Mesenchymal stem cell (in vitro differentiated cells and primary cell): ENCODE data around the gene HIF1A.

ENCODE experiments used
- DNase-seq: peaks from one replicate; pipeline ENCODE4 v3.0.0-alpha.2; 2013
- H2AFZ ChIP-seq: one replicate; pipeline ENCODE4 v1.6.1; 2013; ENCODE audit warnings: low read depth, mild to moderate bottlenecking, control low read depth, inconsistent platforms, low read length, moderate library complexity
- H2AK5ac ChIP-seq: 2 replicates; pipeline ENCODE4 v1.6.1; 2013; ENCODE audit warnings: low read length, moderate library complexity, mild to moderate bottlenecking, inconsistent platforms; ENCODE audit not compliant: severe bottlenecking
- H2BK120ac ChIP-seq: one replicate; pipeline ENCODE4 v1.6.1; 2013; ENCODE audit warnings: low read depth, mild to moderate bottlenecking, inconsistent platforms, low read length, moderate library complexity
- H2BK12ac ChIP-seq, 2 experiments: one replicate each; pipeline ENCODE4 v1.6.1; 2013; ENCODE audit warnings: inconsistent platforms in 2 of 2, low read length in 2 of 2, mild to moderate bottlenecking in 2 of 2, moderate library complexity in 2 of 2, control low read depth in 1 of 2
- H2BK15ac ChIP-seq: one replicate; pipeline ENCODE4 v1.6.1; 2013; ENCODE audit warnings: mild to moderate bottlenecking, low read depth, inconsistent platforms; ENCODE audit not compliant: poor library complexity, severe bottlenecking
- H2BK5ac ChIP-seq: 2 replicates; pipeline ENCODE4 v1.6.1; 2013; ENCODE audit warnings: low read depth, mild to moderate bottlenecking, low read length, control low read depth, inconsistent platforms; ENCODE audit not compliant: poor library complexity, severe bottlenecking
- H3K14ac ChIP-seq, 2 experiments: one replicate each; pipeline ENCODE4 v1.6.1; 2013; ENCODE audit warnings: inconsistent platforms in 2 of 2, low read length in 2 of 2, control low read depth in 1 of 2, mild to moderate bottlenecking in 1 of 2, moderate library complexity in 1 of 2
- H3K18ac ChIP-seq, 2 experiments: one replicate each; pipeline ENCODE4 v1.6.1; 2013; ENCODE audit warnings: inconsistent platforms in 2 of 2, low read length in 2 of 2, control low read depth in 1 of 2, low read depth in 1 of 2, mild to moderate bottlenecking in 1 of 2
- H3K23ac ChIP-seq, 2 experiments: one replicate each; pipeline ENCODE4 v1.6.1; 2013; ENCODE audit warnings: inconsistent platforms in 2 of 2, low read length in 2 of 2, mild to moderate bottlenecking in 2 of 2, moderate library complexity in 2 of 2, control low read depth in 1 of 2
- H3K27ac ChIP-seq: 2 replicates; pipeline ENCODE4 v1.5.1; 2013; ENCODE audit warnings: mild to moderate bottlenecking, moderate library complexity, low read length, control low read depth, inconsistent platforms; ENCODE audit not compliant: poor library complexity, severe bottlenecking
- H3K27me3 ChIP-seq, 2 experiments: 2 replicates each; pipeline versions ENCODE4 v1.6.1 to v1.7.0; 2013; ENCODE audit warnings: low read length in 2 of 2, mild to moderate bottlenecking in 2 of 2, moderate library complexity in 2 of 2, control low read depth in 1 of 2, inconsistent platforms in 1 of 2; ENCODE audit not compliant: control insufficient read depth in 1 of 2, insufficient read depth in 1 of 2
- H3K36me3 ChIP-seq, 2 experiments: 2 replicates each; pipeline versions ENCODE4 v1.6.1 to v1.7.0; 2013; ENCODE audit warnings: low read length in 2 of 2, control low read depth in 1 of 2, inconsistent platforms in 1 of 2, low read depth in 1 of 2, mild to moderate bottlenecking in 1 of 2; ENCODE audit not compliant: insufficient read depth in 2 of 2, control insufficient read depth in 1 of 2
- H3K4ac ChIP-seq, 2 experiments: one replicate each; pipeline ENCODE4 v1.6.1; 2013; ENCODE audit warnings: inconsistent platforms in 2 of 2, low read length in 2 of 2, mild to moderate bottlenecking in 2 of 2, moderate library complexity in 2 of 2, control low read depth in 1 of 2, low read depth in 1 of 2
- H3K4me1 ChIP-seq: 2 replicates; pipeline ENCODE4 v1.6.1; 2013; ENCODE audit warnings: low read depth, low read length, control low read depth; ENCODE audit not compliant: control insufficient read depth, insufficient read depth
- H3K4me2 ChIP-seq: 2 replicates; pipeline ENCODE4 v1.6.1; 2013; ENCODE audit warnings: low read length, mild to moderate bottlenecking, inconsistent platforms; ENCODE audit not compliant: poor library complexity, severe bottlenecking
- H3K4me3 ChIP-seq, 2 experiments: 2 replicates each; pipeline versions ENCODE4 v1.5.1 to v1.7.0; 2013; ENCODE audit warnings: low read length in 2 of 2, mild to moderate bottlenecking in 2 of 2, control low read depth in 1 of 2, low read depth in 1 of 2; ENCODE audit not compliant: insufficient read depth in 1 of 2
- H3K79me1 ChIP-seq: replicated peaks from 2 replicates; pipeline ENCODE4 v1.6.1; 2013; ENCODE audit warnings: mild to moderate bottlenecking, control low read depth, low read length, inconsistent platforms; ENCODE audit not compliant: poor library complexity, severe bottlenecking
- H3K9ac ChIP-seq: 2 replicates; pipeline ENCODE4 v1.7.0; 2013; ENCODE audit warnings: mild to moderate bottlenecking, low read length, moderate library complexity
- H3K9me3 ChIP-seq: 2 replicates; pipeline ENCODE4 v1.7.0; 2013; ENCODE audit warnings: mild to moderate bottlenecking, low read length; ENCODE audit not compliant: control insufficient read depth
- H4K8ac ChIP-seq: one replicate; pipeline ENCODE4 v1.6.1; 2013; ENCODE audit warnings: inconsistent platforms, mild to moderate bottlenecking, low read length, moderate library complexity
- H4K91ac ChIP-seq: one replicate; pipeline ENCODE4 v1.6.1; 2013; ENCODE audit warnings: mild to moderate bottlenecking, low read length, inconsistent platforms
- WGBS: methylation state at CpG from one replicate; pipeline ENCODE4 v1.1.7; 2013; ENCODE audit warnings: mixed read lengths; 5-methylcytosine and 5-hydroxymethylcytosine counted together

Gene HIF1A

GRCh38 chr14:61712137-61712536 lies 16.8 kb downstream of the HIF1A start:
- H3K27me3 ChIP-seq: no peaks in the 10 kb centered on the region
- no peak overlapping the region for H2BK120ac ChIP-seq
- no peak overlapping the region for H2AK5ac ChIP-seq
- H3K36me3 ChIP-seq: peaks cover 0 to 2% of the 10 kb centered on the region in 2 experiments
- peak overlapping the region; percentile 8 for H3K9ac ChIP-seq
- peak overlapping the region in 1 of 2 experiments; percentile 32 for H3K14ac ChIP-seq
- peak overlapping the region; percentile 56 for H3K27ac ChIP-seq
- H3K9me3 ChIP-seq: no peaks in the 10 kb centered on the region
- 100% methylated on average over 1 of the region's 1 CpG for WGBS
- H2BK5ac ChIP-seq: no peak overlapping the region
- peak overlapping the region; percentile 49 for H3K4me2 ChIP-seq
- H3K23ac ChIP-seq: peak overlapping the region in 1 of 2 experiments; percentile 79
- peaks cover 8% of the 10 kb centered on the region for H3K4me1 ChIP-seq
- no peak overlapping the region for H2BK12ac ChIP-seq
- no peak overlapping the region for H2AFZ ChIP-seq
- no peak overlapping the region for H3K18ac ChIP-seq
- H2BK15ac ChIP-seq: no peak overlapping the region
- no peaks in the 10 kb centered on the region for H3K79me1 ChIP-seq
- H3K4me3 ChIP-seq: peak overlapping the region in 1 of 2 experiments; percentile 22
- H4K8ac ChIP-seq: no peak overlapping the region
- H4K91ac ChIP-seq: no peak overlapping the region
- peak overlapping the region in 1 of 2 experiments; percentile 28 for H3K4ac ChIP-seq
- DNase-seq: no peak

- peak overlapping the region in 1 of 2 experiments; percentile 4 for H3K4me3 ChIP-seq
- 89% methylated on average over 3 of the region's 4 CpGs for WGBS
- no peak overlapping the region for H2BK5ac ChIP-seq
- H3K27me3 ChIP-seq: no peaks in the 10 kb centered on the region
- DNase-seq: no peak
- H3K9me3 ChIP-seq: no peaks in the 10 kb centered on the region
- no peak overlapping the region for H3K18ac ChIP-seq
- H3K79me1 ChIP-seq: no peaks in the 10 kb centered on the region
- no peak overlapping the region for H4K8ac ChIP-seq
- no peak overlapping the region for H2AK5ac ChIP-seq
- H3K23ac ChIP-seq: no peak overlapping the region
- H3K4ac ChIP-seq: no peak overlapping the region
- H3K27ac ChIP-seq: peak overlapping the region; percentile 11
- peaks cover 2% of the 10 kb centered on the region in 2 experiments for H3K36me3 ChIP-seq
- no peak overlapping the region for H2BK120ac ChIP-seq
- no peak overlapping the region for H2BK12ac ChIP-seq
- H2BK15ac ChIP-seq: no peak overlapping the region
- peak overlapping the region; percentile 7 for H3K4me2 ChIP-seq
- H3K9ac ChIP-seq: peak overlapping the region; percentile 2
- H4K91ac ChIP-seq: no peak overlapping the region
- peaks cover 13% of the 10 kb centered on the region for H3K4me1 ChIP-seq
- no peak overlapping the region for H3K14ac ChIP-seq
- no peak overlapping the region for H2AFZ ChIP-seq
Measured at GRCh38 chr14:61713724-61714437, 18.6 kb downstream of the HIF1A start.

- WGBS: no CpG with 5 or more reads among the region's 1 CpG
- no peak overlapping the region for H3K4me3 ChIP-seq
- H3K23ac ChIP-seq: no peak overlapping the region
- H3K9ac ChIP-seq: peak overlapping the region; percentile 41
- no peaks in the 10 kb centered on the region for H3K79me1 ChIP-seq
- no peak overlapping the region for H3K14ac ChIP-seq
- no peaks in the 10 kb centered on the region for H3K9me3 ChIP-seq
- peaks cover 12% of the 10 kb centered on the region for H3K4me1 ChIP-seq
- no peak overlapping the region for H2BK120ac ChIP-seq
- H4K8ac ChIP-seq: no peak overlapping the region
- peaks cover 3 to 30% of the 10 kb centered on the region in 2 experiments for H3K36me3 ChIP-seq
- H2BK5ac ChIP-seq: no peak overlapping the region
- H2AK5ac ChIP-seq: no peak overlapping the region
- H3K4ac ChIP-seq: no peak overlapping the region
- H4K91ac ChIP-seq: no peak overlapping the region
- H2BK12ac ChIP-seq: no peak overlapping the region
- H3K4me2 ChIP-seq: no peak overlapping the region
- no peak for DNase-seq
- H2BK15ac ChIP-seq: no peak overlapping the region
- H3K27me3 ChIP-seq: no peaks in the 10 kb centered on the region
- no peak overlapping the region for H3K18ac ChIP-seq
- H3K27ac ChIP-seq: no peak overlapping the region
- H2AFZ ChIP-seq: no peak overlapping the region
Measured at GRCh38 chr14:61716956-61717355, 21.6 kb downstream of the HIF1A start.

- H3K4me2 ChIP-seq: no peak overlapping the region
- H2BK120ac ChIP-seq: no peak overlapping the region
- peak overlapping the region in 1 of 2 experiments; percentile 47 for H3K4ac ChIP-seq
- no peak overlapping the region for H2BK12ac ChIP-seq
- peaks cover 7 to 41% of the 10 kb centered on the region in 2 experiments for H3K36me3 ChIP-seq
- WGBS: no CpG with 5 or more reads among the region's 2 CpGs
- H2BK5ac ChIP-seq: no peak overlapping the region
- no peak overlapping the region for H4K8ac ChIP-seq
- H2AK5ac ChIP-seq: no peak overlapping the region
- H2BK15ac ChIP-seq: no peak overlapping the region
- H3K9ac ChIP-seq: no peak overlapping the region
- no peak overlapping the region for H2AFZ ChIP-seq
- H3K14ac ChIP-seq: no peak overlapping the region
- H3K9me3 ChIP-seq: no peaks in the 10 kb centered on the region
- peaks cover 12% of the 10 kb centered on the region for H3K4me1 ChIP-seq
- H3K23ac ChIP-seq: no peak overlapping the region
- H3K27me3 ChIP-seq: no peaks in the 10 kb centered on the region
- no peak for DNase-seq
- no peak overlapping the region for H4K91ac ChIP-seq
- no peak overlapping the region for H3K18ac ChIP-seq
- H3K27ac ChIP-seq: peak overlapping the region; percentile 19
- H3K79me1 ChIP-seq: no peaks in the 10 kb centered on the region
- no peak overlapping the region for H3K4me3 ChIP-seq
Measured at GRCh38 chr14:61718039-61718438, 22.7 kb downstream of the HIF1A start.
